Tongue (tissue), 2 donors: Measurements from ENCODE around the gene LGI1. TPM values are rescaled to one million over a fixed set of nuclear protein-coding genes. Genes with fewer than 3 reads are reported as not detected.
A peak's percentile ranks its signal among the peaks of the same experiment; 100 is the strongest.

Source experiments
- DNase-seq: peaks from one replicate; pipeline ENCODE4 v3.0.0-alpha.2; 2015
- total RNA-seq: library from RNA; depleted of rRNA; stranded (reverse); fragments of >200 nt; gene quantifications from one replicate; pipeline ENCODE4 v1.2.3, GENCODE V29; 2014

The LGI1 gene
- total RNA-seq, 1 donor from 2014 or later = 8.5 TPM

- no peak for DNase-seq
Measured at GRCh38 chr10:93755443-93756116, 2.2 kb upstream of the LGI1 start.

- DNase-seq = no peak
Measured at GRCh38 chr10:93756118-93756517, 1.6 kb upstream of the LGI1 start.

- DNase-seq = peak; percentile 70
Measured at GRCh38 chr10:93757136-93757535, 600 bp upstream of the LGI1 start.

- no peak for DNase-seq
Measured at GRCh38 chr10:93758508-93758885, 761 bp downstream of the LGI1 start.

GRCh38 chr10:93758891-93759410, 1.2 kb downstream of the LGI1 start:
- DNase-seq = no peak

- DNase-seq = peak; percentile 37
Measured at GRCh38 chr10:93760490-93760889, 2.8 kb downstream of the LGI1 start.

GRCh38 chr10:93762979-93763391, 5.2 kb downstream of the LGI1 start:
- DNase-seq = no peak

GRCh38 chr10:93766918-93767317, 9.2 kb downstream of the LGI1 start:
- DNase-seq = no peak

- no peak for DNase-seq
Measured at GRCh38 chr10:93767724-93768399, 10.1 kb downstream of the LGI1 start.

GRCh38 chr10:93768892-93769291, 11.2 kb downstream of the LGI1 start:
- DNase-seq = no peak

GRCh38 chr10:93771354-93771753, 13.6 kb downstream of the LGI1 start:
- DNase-seq = no peak

- DNase-seq = no peak
Measured at GRCh38 chr10:93773120-93773519, 15.4 kb downstream of the LGI1 start.

GRCh38 chr10:93773705-93774104, 16.0 kb downstream of the LGI1 start:
- DNase-seq = no peak

GRCh38 chr10:93775356-93775755, 17.6 kb downstream of the LGI1 start:
- no peak for DNase-seq

- DNase-seq = no peak
Measured at GRCh38 chr10:93777092-93777491, 19.4 kb downstream of the LGI1 start.

GRCh38 chr10:93784059-93784458, 26.3 kb downstream of the LGI1 start:
- DNase-seq = no peak

GRCh38 chr10:93788413-93789208, 30.9 kb downstream of the LGI1 start:
- DNase-seq = no peak

GRCh38 chr10:93790439-93790838, 32.7 kb downstream of the LGI1 start:
- no peak for DNase-seq

GRCh38 chr10:93796167-93796566, 38.4 kb downstream of the LGI1 start:
- DNase-seq = no peak

- DNase-seq = no peak
Measured at GRCh38 chr10:93797825-93798224, 40.1 kb downstream of the LGI1 start.

GRCh38 chr10:93799155-93799708, 41.5 kb downstream of the LGI1 start:
- no peak for DNase-seq

- DNase-seq = no peak
Measured at GRCh38 chr10:93804200-93804599, 46.5 kb downstream of the LGI1 start.

- DNase-seq = peak; percentile 67
Measured at GRCh38 chr10:93806903-93807302, 49.2 kb downstream of the LGI1 start.
